ENCODE measurements around the gene PCCA. TPM values are rescaled to one million over a fixed set of nuclear protein-coding genes. Genes with fewer than 3 reads are reported as not detected.
"Not testable (repeated sequence)": the region's sequence is repeated elsewhere in the genome, so short reads cannot be mapped to it uniquely, and the experiment has no call there.

The PCCA gene
- total and polyA plus RNA-seq, 7 donors = 18.0 to 45.6 (median 42.8) TPM

DNA sequence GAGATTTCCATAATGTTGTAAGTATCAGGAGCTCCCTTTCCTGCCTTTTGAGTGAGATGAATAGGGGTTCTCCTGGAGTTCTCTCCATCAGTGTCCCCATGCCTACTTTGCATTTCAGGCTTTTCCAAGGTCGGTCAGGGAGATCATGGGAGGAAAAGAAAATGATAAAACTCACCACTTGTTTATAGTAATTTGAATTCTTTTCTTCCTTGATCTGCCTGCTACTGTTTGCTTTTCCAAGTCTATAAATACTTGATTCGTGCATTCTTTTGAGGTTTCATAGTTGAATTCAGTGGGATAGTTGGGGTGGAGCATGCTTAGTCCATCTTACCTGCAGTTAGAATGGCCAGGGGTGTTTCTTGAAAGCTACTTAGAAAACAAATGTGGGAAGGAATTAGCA lies 51.5 kb downstream of the PCCA start:
- H3K9me3 ChIP-seq = no peaks in the 10 kb centered on the region
- H3K36me3 ChIP-seq = no peaks in the 10 kb centered on the region
- H3K4me1 ChIP-seq = peaks cover 0 to 3% (median 0%) of the 10 kb centered on the region in 4 donors
- intact Hi-C loops (cut with DNase I) = no loop called here
- no peaks in the 10 kb centered on the region for H3K27me3 ChIP-seq
- TF ChIP-seq POLR2AphosphoS5 (IDR thresholded peaks at IDR 0.05) (no peak), CTCF (IDR thresholded peaks at IDR 0.05) (no peak), POLR2A (IDR thresholded peaks at IDR 0.05) (no peak), EP300 (IDR thresholded peaks at IDR 0.05) (no peak)
- no peak overlapping the region for H3K4me3 ChIP-seq
- WGBS, 2 donors = 14 to 66% methylated on average over 2 of the region's 2 CpGs
- no peak overlapping the region for H3K27ac ChIP-seq
- DNase-seq = no peak

- H3K4me1 ChIP-seq; H3K27ac ChIP-seq; intact Hi-C loops (cut with DNase I); H3K4me3 ChIP-seq; DNase-seq; H3K9me3 ChIP-seq; H3K36me3 ChIP-seq; H3K27me3 ChIP-seq: not testable (repeated sequence)
- 28 to 66% methylated on average over 5 of the region's 5 CpGs for WGBS, 2 donors
Measured at GRCh38 chr13:100141461-100141961, 52.6 kb downstream of the PCCA start.

DNA sequence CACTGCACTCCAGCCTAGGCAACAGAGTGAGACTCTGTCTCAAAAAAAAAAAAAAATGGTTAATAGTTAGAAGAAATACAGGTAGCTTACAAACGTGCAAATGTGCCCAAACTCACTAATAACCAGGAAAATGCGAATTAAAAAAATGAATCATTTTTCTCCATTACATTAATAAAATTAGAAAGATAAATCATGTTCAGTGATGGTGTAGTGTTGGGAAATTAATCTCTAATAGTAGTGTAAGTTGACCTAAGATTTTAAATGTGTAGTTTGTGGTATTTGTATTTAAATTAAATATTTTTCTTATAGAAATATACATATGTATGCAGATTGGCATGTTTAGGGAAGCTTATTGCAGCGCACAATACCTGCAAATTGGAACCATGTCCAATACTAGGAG lies 57.6 kb downstream of the PCCA start:
- peaks cover 0 to 15% (median 0%) of the 10 kb centered on the region in 4 donors for H3K36me3 ChIP-seq
- DNase-seq = no peak
- H3K27me3 ChIP-seq = no peaks in the 10 kb centered on the region
- H3K9me3 ChIP-seq = no peaks in the 10 kb centered on the region
- H3K4me3 ChIP-seq = no peak overlapping the region
- intact Hi-C loops (cut with DNase I) = no loop called here
- TF ChIP-seq POLR2A (IDR thresholded peaks at IDR 0.05) (no peak), EP300 (IDR thresholded peaks at IDR 0.05) (no peak), POLR2AphosphoS5 (IDR thresholded peaks at IDR 0.05) (no peak), CTCF (IDR thresholded peaks at IDR 0.05) (no peak)
- 96 to 97% methylated on average over 3 of the region's 3 CpGs for WGBS, 2 donors
- H3K27ac ChIP-seq = no peak overlapping the region
- no peaks in the 10 kb centered on the region for H3K4me1 ChIP-seq

DNA sequence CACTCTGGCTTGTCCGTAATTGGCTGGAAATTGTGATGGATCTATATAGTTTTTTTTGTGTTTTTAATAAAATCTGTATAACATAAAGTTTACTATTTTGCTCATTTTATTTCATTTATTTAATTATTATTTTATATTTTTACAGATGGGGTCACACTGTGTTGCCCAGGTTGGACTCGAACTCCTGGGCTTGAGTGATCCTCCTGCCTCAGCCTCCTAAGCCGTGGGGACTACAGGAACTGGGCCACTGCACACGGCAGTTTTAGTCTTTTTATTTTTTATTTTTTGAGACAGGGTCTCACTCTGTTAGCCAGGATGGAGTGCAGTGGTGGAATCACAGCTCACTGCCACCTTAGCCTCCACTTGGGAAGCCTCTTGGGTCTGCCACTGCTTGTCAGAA lies 58.9 kb downstream of the PCCA start:
- TF ChIP-seq CTCF (IDR thresholded peaks at IDR 0.05) = no peak
- no peak for TF ChIP-seq EP300 (IDR thresholded peaks at IDR 0.05)
- TF ChIP-seq POLR2A (IDR thresholded peaks at IDR 0.05) = no peak
- no peak for TF ChIP-seq POLR2AphosphoS5 (IDR thresholded peaks at IDR 0.05)
- Histone ChIP-seq H3K9me3 (no peaks in the 10 kb centered on the region), H3K27me3 (no peaks in the 10 kb centered on the region), H3K27ac (no peak overlapping the region), H3K4me1 (no peaks in the 10 kb centered on the region), H3K4me3 (no peak overlapping the region), H3K36me3 (peaks cover 0 to 15% (median 0%) of the 10 kb centered on the region in 4 donors)
- no peak for DNase-seq
- intact Hi-C loops (cut with DNase I) = no loop called here
- WGBS, 2 donors = 93 to 97% methylated on average over 4 of the region's 4 CpGs

GRCh38 chr13:100148422-100148821 lies 59.5 kb downstream of the PCCA start:
- H3K4me3 ChIP-seq = no peak overlapping the region
- DNase-seq = no peak
- H3K9me3 ChIP-seq = no peaks in the 10 kb centered on the region
- TF ChIP-seq POLR2A (IDR thresholded peaks at IDR 0.05) (no peak), EP300 (IDR thresholded peaks at IDR 0.05) (no peak), POLR2AphosphoS5 (IDR thresholded peaks at IDR 0.05) (no peak)
- H3K27me3 ChIP-seq = no peaks in the 10 kb centered on the region
- H3K36me3 ChIP-seq = peaks cover 0 to 15% (median 0%) of the 10 kb centered on the region in 4 donors
- H3K4me1 ChIP-seq = no peaks in the 10 kb centered on the region
- 90 to 93% methylated on average over 4 of the region's 4 CpGs for WGBS, 2 donors
- intact Hi-C loops (cut with DNase I) = no loop called here
- no peak overlapping the region for H3K27ac ChIP-seq

GRCh38 chr13:100149389-100149788 lies 60.5 kb downstream of the PCCA start:
- Histone ChIP-seq H3K27ac (no peak overlapping the region), H3K27me3 (no peaks in the 10 kb centered on the region), H3K9me3 (no peaks in the 10 kb centered on the region), H3K4me1 (no peaks in the 10 kb centered on the region), H3K36me3 (peaks cover 0 to 15% (median 0%) of the 10 kb centered on the region in 4 donors), H3K4me3 (no peak overlapping the region)
- TF ChIP-seq EP300 (IDR thresholded peaks at IDR 0.05) (no peak), CTCF (IDR thresholded peaks at IDR 0.05) (no peak), POLR2A (IDR thresholded peaks at IDR 0.05) (no peak), POLR2AphosphoS5 (IDR thresholded peaks at IDR 0.05) (no peak)
- no peak for DNase-seq
- intact Hi-C loops (cut with DNase I) = no loop called here
- WGBS, 2 donors = 84 to 90% methylated on average over 4 of the region's 4 CpGs

DNA sequence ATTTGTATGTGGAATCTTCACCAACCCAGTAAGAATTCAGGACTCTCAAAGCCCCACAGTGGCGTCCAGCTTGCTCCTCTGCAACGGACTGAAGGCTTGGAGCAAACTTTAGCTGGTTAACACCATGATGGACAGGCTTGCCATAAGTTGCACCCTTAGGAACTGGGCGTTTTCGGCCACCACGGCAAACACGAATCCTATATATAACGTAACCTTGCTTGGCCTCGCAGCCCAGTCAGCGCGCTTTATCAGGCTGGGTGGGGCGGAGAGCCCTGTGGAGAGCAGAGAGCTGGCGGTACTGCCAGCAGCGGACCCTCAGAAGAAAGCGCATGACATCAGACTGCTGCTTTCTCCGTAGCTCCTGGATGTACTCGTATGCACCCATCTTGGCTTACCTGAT lies 61.8 kb downstream of the PCCA start:
- H3K27ac ChIP-seq; DNase-seq; intact Hi-C loops (cut with DNase I); H3K27me3 ChIP-seq; H3K9me3 ChIP-seq; H3K4me3 ChIP-seq; H3K4me1 ChIP-seq: not testable (repeated sequence)
- WGBS, 2 donors = 95 to 96% methylated on average over 16 of the region's 16 CpGs
- H3K36me3 ChIP-seq = peaks cover 0 to 27% (median under 1%) of the 10 kb centered on the region in 4 donors
